ENCODE data around the gene BRMS1. TPM values are rescaled to one million over a fixed set of nuclear protein-coding genes. Genes with fewer than 3 reads are reported as not detected.
A peak's percentile ranks its signal among the peaks of the same experiment; 100 is the strongest.

The BRMS1 gene
- total RNA-seq, 1 experiment from 2014 or later = 58.1 TPM

DNA sequence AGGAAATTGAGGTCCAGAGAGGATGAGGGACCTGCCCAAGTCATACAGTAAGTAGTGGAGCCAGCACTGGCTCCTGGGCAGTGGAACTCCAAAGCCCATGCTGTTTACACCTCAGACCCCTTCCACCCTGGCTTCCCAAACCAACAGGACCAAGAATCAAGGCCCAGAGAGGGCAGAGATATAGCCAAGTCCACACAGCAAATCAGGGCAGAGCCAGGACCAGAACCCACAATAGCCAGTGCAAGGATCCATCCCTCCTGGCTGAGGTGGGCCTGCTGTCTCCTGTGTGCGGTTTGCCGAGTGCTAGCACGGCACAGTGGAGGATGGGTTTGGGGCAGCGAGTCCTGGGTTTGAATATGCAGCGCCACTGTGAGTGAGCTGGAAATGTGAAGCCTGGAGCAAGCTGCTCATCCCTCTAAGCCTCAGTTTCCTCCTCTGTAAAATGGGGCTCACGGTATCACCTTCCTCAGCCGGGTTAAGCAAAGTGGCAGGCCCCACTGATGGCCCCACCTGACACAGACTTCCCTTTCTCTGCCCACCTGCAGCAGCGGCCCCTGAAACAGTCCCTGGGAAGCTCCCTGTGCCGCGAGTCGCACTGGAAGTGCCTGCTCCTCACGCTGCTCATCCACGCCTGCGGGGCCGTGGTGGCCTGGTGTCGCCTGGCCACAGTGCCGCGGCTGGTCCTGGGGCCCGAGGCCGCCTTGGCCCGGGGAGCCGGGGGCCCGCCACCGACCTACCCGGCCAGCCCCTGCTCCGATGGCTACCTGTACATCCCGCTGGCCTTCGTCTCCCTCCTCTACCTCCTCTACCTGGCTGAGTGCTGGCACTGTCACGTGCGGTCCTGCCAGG lies 50.9 kb downstream of the BRMS1 start:
- CTCF ChIA-PET = no interaction called here
- no peak for DNase-seq
- no TSS peak for BruUV-seq (replicated peaks)

DNA sequence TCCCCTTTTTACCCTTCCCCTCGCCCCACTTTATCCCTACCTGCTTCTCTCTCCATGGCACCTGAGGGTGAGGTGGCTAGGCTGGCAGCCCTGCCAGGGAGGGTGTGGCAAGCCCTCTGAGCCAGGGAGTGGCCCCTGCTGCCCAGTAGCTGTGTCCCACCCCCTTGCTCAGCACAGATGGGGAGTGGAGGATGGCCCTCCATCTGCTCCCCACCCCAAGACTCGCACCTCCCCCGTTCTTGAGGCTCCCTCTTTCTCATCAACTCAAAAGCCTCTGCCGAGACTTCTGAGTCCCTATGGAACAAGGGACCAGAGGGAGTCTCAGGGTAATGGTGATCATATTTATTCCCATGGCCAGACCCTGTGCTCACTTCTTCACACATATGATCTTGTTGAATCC lies 51.6 kb downstream of the BRMS1 start:
- Mint-ChIP-seq H3K9me3 (ENCODE audit: unreplicated experiment) (no peaks in the 10 kb centered on the region), H3K27ac (ENCODE audit: unreplicated experiment) (no peak overlapping the region), H3K36me3 (ENCODE audit: insufficient read depth, unreplicated experiment) (peaks cover 24% of the 10 kb centered on the region), H3K27me3 (ENCODE audit: insufficient read depth, unreplicated experiment) (peaks cover 6% of the 10 kb centered on the region), H3K4me1 (ENCODE audit: low read depth, unreplicated experiment) (peaks cover 22% of the 10 kb centered on the region), H3K4me3 (ENCODE audit: unreplicated experiment) (peak overlapping the region; percentile 41)
- intact Hi-C loops (cut with micrococcal nuclease; ENCODE audit: unreplicated experiment) = no loop called here
- Histone ChIP-seq H3K9me3 (no peaks in the 10 kb centered on the region), H3K4me1 (peaks cover 15% of the 10 kb centered on the region), H3K36me3 (ENCODE audit: control insufficient read depth, insufficient read depth, low read length) (no peaks in the 10 kb centered on the region), H3K4me3 (ENCODE audit: low read depth, low read length) (no peak overlapping the region), H3K27me3 (replicated peaks; ENCODE audit: control insufficient read depth, insufficient read depth, low read length) (no peaks in the 10 kb centered on the region; the same call in 1 of the 2 replicates)
- DNase-seq = peak in 1 of 2 experiments; percentile 32
- TF ChIP-seq, protein P1, sequence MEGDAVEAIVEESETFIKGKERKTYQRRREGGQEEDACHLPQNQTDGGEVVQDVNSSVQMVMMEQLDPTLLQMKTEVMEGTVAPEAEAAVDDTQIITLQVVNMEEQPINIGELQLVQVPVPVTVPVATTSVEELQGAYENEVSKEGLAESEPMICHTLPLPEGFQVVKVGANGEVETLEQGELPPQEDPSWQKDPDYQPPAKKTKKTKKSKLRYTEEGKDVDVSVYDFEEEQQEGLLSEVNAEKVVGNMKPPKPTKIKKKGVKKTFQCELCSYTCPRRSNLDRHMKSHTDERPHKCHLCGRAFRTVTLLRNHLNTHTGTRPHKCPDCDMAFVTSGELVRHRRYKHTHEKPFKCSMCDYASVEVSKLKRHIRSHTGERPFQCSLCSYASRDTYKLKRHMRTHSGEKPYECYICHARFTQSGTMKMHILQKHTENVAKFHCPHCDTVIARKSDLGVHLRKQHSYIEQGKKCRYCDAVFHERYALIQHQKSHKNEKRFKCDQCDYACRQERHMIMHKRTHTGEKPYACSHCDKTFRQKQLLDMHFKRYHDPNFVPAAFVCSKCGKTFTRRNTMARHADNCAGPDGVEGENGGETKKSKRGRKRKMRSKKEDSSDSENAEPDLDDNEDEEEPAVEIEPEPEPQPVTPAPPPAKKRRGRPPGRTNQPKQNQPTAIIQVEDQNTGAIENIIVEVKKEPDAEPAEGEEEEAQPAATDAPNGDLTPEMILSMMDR (IDR thresholded peaks at IDR 0.05; ENCODE audit: insufficient read depth in 1 of 2, low read depth in 1 of 2, low read length in 1 of 2, severe bottlenecking in 1 of 2, unreplicated experiment in 1 of 2) = no peak
- CTCF ChIA-PET = no interaction called here
- BruUV-seq (replicated peaks) = no TSS peak
- POLR2A ChIA-PET = no interaction called here

More for the DNA sequence above, 50.9 kb downstream of the BRMS1 start:
- H3K4me3 Mint-ChIP-seq (ENCODE audit: unreplicated experiment) = peak overlapping the region; percentile 41
- no peak overlapping the region for H3K4me3 ChIP-seq (ENCODE audit: low read depth, low read length)
- POLR2A ChIA-PET = no interaction called here
- intact Hi-C loops (cut with micrococcal nuclease; ENCODE audit: unreplicated experiment) = no loop called here
- no peaks in the 10 kb centered on the region; the same call in 1 of the 2 replicates for H3K27me3 ChIP-seq (replicated peaks; ENCODE audit: control insufficient read depth, insufficient read depth, low read length)
- peaks cover 18% of the 10 kb centered on the region for H3K36me3 Mint-ChIP-seq (ENCODE audit: insufficient read depth, unreplicated experiment)
- no peaks in the 10 kb centered on the region for H3K36me3 ChIP-seq (ENCODE audit: control insufficient read depth, insufficient read depth, low read length)
- H3K4me1 Mint-ChIP-seq (ENCODE audit: low read depth, unreplicated experiment) = peaks cover 22% of the 10 kb centered on the region
- no peaks in the 10 kb centered on the region for H3K9me3 ChIP-seq
- TF ChIP-seq, protein P1 (IDR thresholded peaks at IDR 0.05; ENCODE audit: insufficient read depth in 1 of 2, low read depth in 1 of 2, low read length in 1 of 2, severe bottlenecking in 1 of 2, unreplicated experiment in 1 of 2) = no peak
- H3K4me1 ChIP-seq = peaks cover 15% of the 10 kb centered on the region
- H3K27ac Mint-ChIP-seq (ENCODE audit: unreplicated experiment) = no peak overlapping the region
- H3K27me3 Mint-ChIP-seq (ENCODE audit: insufficient read depth, unreplicated experiment) = peaks cover 6% of the 10 kb centered on the region
- H3K9me3 Mint-ChIP-seq (ENCODE audit: unreplicated experiment) = no peaks in the 10 kb centered on the region

- H3K27me3 Mint-ChIP-seq (ENCODE audit: insufficient read depth, unreplicated experiment) = peaks cover 6% of the 10 kb centered on the region
- no peaks in the 10 kb centered on the region; the same call in 1 of the 2 replicates for H3K27me3 ChIP-seq (replicated peaks; ENCODE audit: control insufficient read depth, insufficient read depth, low read length)
- no peaks in the 10 kb centered on the region for H3K9me3 Mint-ChIP-seq (ENCODE audit: unreplicated experiment)
Measured at GRCh38 chr11:66292543-66293332, 52.2 kb downstream of the BRMS1 start.

More at GRCh38 chr11:66292543-66293332, 52.2 kb downstream of the BRMS1 start:
- ChIA-PET POLR2A (no interaction called here), CTCF (no interaction called here)
- Histone ChIP-seq H3K9me3 (no peaks in the 10 kb centered on the region), H3K36me3 (ENCODE audit: control insufficient read depth, insufficient read depth, low read length) (no peaks in the 10 kb centered on the region), H3K4me1 (peaks cover 20% of the 10 kb centered on the region), H3K4me3 (ENCODE audit: low read depth, low read length) (peak overlapping the region; percentile 49)
- peaks cover 27% of the 10 kb centered on the region for H3K36me3 Mint-ChIP-seq (ENCODE audit: insufficient read depth, unreplicated experiment)
- H3K4me1 Mint-ChIP-seq (ENCODE audit: low read depth, unreplicated experiment) = peaks cover 22% of the 10 kb centered on the region
- H3K27ac Mint-ChIP-seq (ENCODE audit: unreplicated experiment) = peak overlapping the region; percentile 29
- H3K4me3 Mint-ChIP-seq (ENCODE audit: unreplicated experiment) = peak overlapping the region; percentile 48
- DNase-seq = peak in 1 of 2 experiments; percentile 50
- intact Hi-C loops (cut with micrococcal nuclease; ENCODE audit: unreplicated experiment) = no loop called here
- TF ChIP-seq, protein P1 (IDR thresholded peaks at IDR 0.05; ENCODE audit: insufficient read depth in 1 of 2, low read depth in 1 of 2, low read length in 1 of 2, severe bottlenecking in 1 of 2, unreplicated experiment in 1 of 2) = no peak
- BruUV-seq (replicated peaks) = no TSS peak

Measured in Caco-2 (cell line).